ENCODE measurements around the gene RPS25. TPM values are rescaled to one million over a fixed set of nuclear protein-coding genes. Genes with fewer than 3 reads are reported as not detected.

The RPS25 gene
- 702 TPM for total RNA-seq

GRCh38 chr11:119018074-119018938 is at the start of gene RPS25, which contains the start of gene TRAPPC4:
RPS25 (minus strand) TSS chr11:119018343; CDS start chr11:119018284, 59 bp downstream.
TRAPPC4 (plus strand) TSS chr11:119018766; CDS start chr11:119018796, 30 bp downstream.

GRCh38 chr11:119067371-119068222 is 49.5 kb upstream of the RPS25 start, which contains the start of gene VPS11:
VPS11 (plus strand) TSS chr11:119067818; CDS start chr11:119067824, 6 bp downstream.

GRCh38 chr11:119057000-119057769 is 39.0 kb upstream of the RPS25 start, which contains the start of gene HYOU1:
HYOU1 (minus strand) TSS chr11:119057205; CDS start chr11:119056160, 1,045 bp downstream.

GRCh38 chr11:119030329-119031047 is 12.3 kb upstream of the RPS25 start, which contains the start of gene SLC37A4:
SLC37A4 (minus strand) TSS chr11:119030877.

GRCh38 chr11:118997627-118998387 is 20.3 kb downstream of the RPS25 start, which contains the start of gene CENATAC:
CENATAC (plus strand) TSS chr11:118998138; CDS start chr11:118998198, 60 bp downstream.

GRCh38 chr11:118971646-118972045 is 46.5 kb downstream of the RPS25 start, which contains the start of gene FOXR1:
FOXR1 (plus strand) TSS chr11:118971761; CDS start chr11:118971932, 171 bp downstream.

Small RNA genes within 50 kb of the gene (small RNA-seq; reads per million reads assigned to genes)
- gene AP003392.2 (not detected), gene RF00017 (not detected), gene RF00019 (not detected)

Other genes starting within 250 kb of the RPS25 start
- 291 TPM for gene DDX6, start 227.2 kb downstream of the RPS25 start, total RNA-seq
- not detected for gene CXCR5, start 134.5 kb downstream of the RPS25 start, total RNA-seq
- 6.5 TPM for gene BCL9L, start 92.4 kb downstream of the RPS25 start, total RNA-seq
- not detected for gene UPK2, start 62.0 kb downstream of the RPS25 start, total RNA-seq
- gene FOXR1, start 46.6 kb downstream of the RPS25 start, total RNA-seq, result not detected
- 38.5 TPM for gene CENATAC, start 20.2 kb downstream of the RPS25 start, total RNA-seq
- gene TRAPPC4, start 423 bp upstream of the RPS25 start, total RNA-seq, result 69.0 TPM
- 12.0 TPM for gene SLC37A4, start 12.5 kb upstream of the RPS25 start, total RNA-seq
- 76.6 TPM for gene HYOU1, start 38.9 kb upstream of the RPS25 start, total RNA-seq
- 28.1 TPM for gene VPS11, start 49.5 kb upstream of the RPS25 start, total RNA-seq
- 6.7 TPM for gene HMBS, start 66.5 kb upstream of the RPS25 start, total RNA-seq
- gene DPAGT1, start 83.5 kb upstream of the RPS25 start, total RNA-seq, result 11.3 TPM
- gene C2CD2L, start 89.0 kb upstream of the RPS25 start, total RNA-seq, result 15.5 TPM
- 25.8 TPM for gene HINFP, start 103.2 kb upstream of the RPS25 start, total RNA-seq
- gene ABCG4, start 130.7 kb upstream of the RPS25 start, total RNA-seq, result 9.0 TPM
- 5.5 TPM for gene NLRX1, start 150.4 kb upstream of the RPS25 start, total RNA-seq
- not detected for gene NHERF4, start 167.1 kb upstream of the RPS25 start, total RNA-seq
- 24.7 TPM for gene CBL, start 188.0 kb upstream of the RPS25 start, total RNA-seq

All from diencephalon (tissue), 1 donor.